ENCODE data around the gene GDAP1L1.
"Not testable (repeated sequence)": the region's sequence is repeated elsewhere in the genome, so short reads cannot be mapped to it uniquely, and the experiment has no call there.

GDAP1L1 gene

GRCh38 chr20:44254073-44254472 is 7.0 kb downstream of the GDAP1L1 start:
- no peak for DNase-seq (ENCODE audit: low read depth in 2 of 2, low spot score in 1 of 2)

- no peak for DNase-seq (ENCODE audit: low read depth in 2 of 2, low spot score in 1 of 2)
Measured at GRCh38 chr20:44255942-44256341, 8.8 kb downstream of the GDAP1L1 start.

- DNase-seq (ENCODE audit: low read depth in 2 of 2, low spot score in 1 of 2), result no peak
Measured at GRCh38 chr20:44256961-44257360, 9.9 kb downstream of the GDAP1L1 start.

GRCh38 chr20:44258226-44258890 is 11.2 kb downstream of the GDAP1L1 start:
- no peak for DNase-seq (ENCODE audit: low read depth in 2 of 2, low spot score in 1 of 2)

GRCh38 chr20:44264287-44264686 is 17.2 kb downstream of the GDAP1L1 start:
- DNase-seq (ENCODE audit: low read depth in 2 of 2, low spot score in 1 of 2), result no peak

- no peak for DNase-seq (ENCODE audit: low read depth in 2 of 2, low spot score in 1 of 2)
Measured at GRCh38 chr20:44268802-44269201, 21.7 kb downstream of the GDAP1L1 start.

GRCh38 chr20:44271915-44272663 is 25.0 kb downstream of the GDAP1L1 start:
- DNase-seq (ENCODE audit: low read depth in 2 of 2, low spot score in 1 of 2), result no peak

- no peak for DNase-seq (ENCODE audit: low read depth in 2 of 2, low spot score in 1 of 2)
Measured at GRCh38 chr20:44273231-44274215, 26.4 kb downstream of the GDAP1L1 start.

GRCh38 chr20:44274303-44275017 is 27.4 kb downstream of the GDAP1L1 start:
- DNase-seq (ENCODE audit: low read depth in 2 of 2, low spot score in 1 of 2), result no peak

GRCh38 chr20:44279228-44279627 is 32.1 kb downstream of the GDAP1L1 start:
- DNase-seq (ENCODE audit: low read depth in 2 of 2, low spot score in 1 of 2), result no peak

- no peak for DNase-seq (ENCODE audit: low read depth in 2 of 2, low spot score in 1 of 2)
Measured at GRCh38 chr20:44280387-44280786, 33.3 kb downstream of the GDAP1L1 start.

- DNase-seq (ENCODE audit: low read depth in 2 of 2, low spot score in 1 of 2), result no peak
Measured at GRCh38 chr20:44282192-44282591, 35.1 kb downstream of the GDAP1L1 start.

- no peak for DNase-seq (ENCODE audit: low read depth in 2 of 2, low spot score in 1 of 2)
Measured at GRCh38 chr20:44284032-44284431, 36.9 kb downstream of the GDAP1L1 start.

- no peak for DNase-seq (ENCODE audit: low read depth in 2 of 2, low spot score in 1 of 2)
Measured at GRCh38 chr20:44287272-44288097, 40.4 kb downstream of the GDAP1L1 start.

GRCh38 chr20:44288252-44288651 is 41.1 kb downstream of the GDAP1L1 start:
- DNase-seq (ENCODE audit: low read depth in 2 of 2, low spot score in 1 of 2), result no peak

GRCh38 chr20:44291754-44292153 is 44.6 kb downstream of the GDAP1L1 start:
- no peak for DNase-seq (ENCODE audit: low read depth in 2 of 2, low spot score in 1 of 2)

GRCh38 chr20:44296011-44296410 is 48.9 kb downstream of the GDAP1L1 start:
- DNase-seq (ENCODE audit: low read depth in 2 of 2, low spot score in 1 of 2), result no peak

- no peak for DNase-seq (ENCODE audit: low read depth in 2 of 2, low spot score in 1 of 2)
Measured at GRCh38 chr20:44297721-44298120, 50.6 kb downstream of the GDAP1L1 start.

GRCh38 chr20:44299011-44299535 is 52.0 kb downstream of the GDAP1L1 start:
- DNase-seq (ENCODE audit: low read depth in 2 of 2, low spot score in 1 of 2), result not testable (repeated sequence)

GRCh38 chr20:44301285-44301684 is 54.2 kb downstream of the GDAP1L1 start:
- DNase-seq (ENCODE audit: low read depth in 2 of 2, low spot score in 1 of 2), result no peak

All from stimulated activated CD8-positive, alpha-beta memory T cell treated with anti-CD3 and anti-CD28 coated beads, Interleukin-4, amount 100 ng/mL, for 1 hour (primary cell).